NK-92 (cell line): ENCODE measurements around the gene TMEM131.

Source experiments
- DNase-seq: peaks from one replicate; lab custom pipeline; 2025; ENCODE audit not compliant: unreplicated experiment; lab: John Stamatoyannopoulos, UW

Gene TMEM131

DNA sequence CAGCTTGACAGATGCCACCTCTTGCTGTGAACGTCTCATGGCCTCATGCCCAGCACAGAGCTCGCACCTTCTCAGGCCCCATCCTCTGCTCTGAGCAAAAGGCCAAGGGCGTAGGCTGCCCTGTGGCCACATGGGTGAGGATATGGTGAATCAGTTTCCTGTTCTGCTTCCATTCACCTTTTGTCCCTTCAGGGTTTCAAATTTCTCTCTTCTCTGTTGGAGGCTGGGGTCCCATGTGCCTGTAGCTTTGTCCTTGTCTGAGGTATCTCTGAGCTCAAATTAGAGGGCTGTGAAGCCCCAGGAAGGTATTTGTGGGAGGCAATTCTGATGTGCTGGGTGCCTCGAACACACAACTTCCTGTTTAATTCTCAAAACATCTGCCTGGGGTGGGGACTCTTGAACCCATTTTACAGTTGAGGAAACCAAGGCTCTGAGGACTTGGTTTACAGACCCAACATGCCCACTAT lies 253.3 kb downstream of the TMEM131 start:
- DNase-seq = no peak

DNA sequence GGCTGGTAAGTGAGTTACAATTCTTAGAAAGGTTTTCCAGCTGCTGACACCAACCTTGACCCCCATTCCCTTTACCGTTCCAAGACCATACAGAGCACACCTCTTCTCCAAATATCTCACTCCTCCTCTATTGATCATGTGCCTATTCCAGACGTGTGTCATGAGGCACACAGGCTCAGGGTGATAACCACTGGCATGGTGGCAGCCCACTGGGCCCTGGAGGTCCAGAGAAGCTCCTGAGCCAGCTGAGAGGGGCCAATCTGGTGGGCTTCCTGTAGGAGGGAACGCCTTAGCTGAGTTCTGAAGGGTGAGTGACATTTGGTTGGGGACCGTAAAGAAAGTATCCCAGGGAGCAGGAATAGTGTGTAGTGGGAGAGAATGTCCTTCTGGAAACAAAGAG lies 254.1 kb downstream of the TMEM131 start:
- DNase-seq = no peak

DNA sequence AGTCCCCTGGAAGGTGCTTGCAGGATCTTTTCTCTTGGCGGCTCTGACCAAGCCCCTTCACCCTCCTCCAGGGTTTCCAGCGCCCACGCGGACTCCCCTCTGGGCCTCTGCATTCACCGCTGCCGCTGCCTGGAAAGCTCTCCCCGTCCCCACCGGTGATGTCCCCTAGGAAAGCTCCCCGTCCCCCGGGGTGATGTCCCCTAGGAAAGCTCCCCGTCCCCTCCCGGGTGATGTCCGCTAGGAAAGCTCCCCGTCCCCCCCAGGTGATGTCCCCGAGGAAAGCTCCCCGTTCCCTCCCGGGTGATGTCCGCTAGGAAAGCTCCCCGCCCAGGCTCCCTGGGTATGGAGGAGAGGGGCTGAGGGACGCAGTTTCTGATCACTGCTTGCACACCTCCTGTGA lies 254.5 kb downstream of the TMEM131 start:
- no peak for DNase-seq

DNA sequence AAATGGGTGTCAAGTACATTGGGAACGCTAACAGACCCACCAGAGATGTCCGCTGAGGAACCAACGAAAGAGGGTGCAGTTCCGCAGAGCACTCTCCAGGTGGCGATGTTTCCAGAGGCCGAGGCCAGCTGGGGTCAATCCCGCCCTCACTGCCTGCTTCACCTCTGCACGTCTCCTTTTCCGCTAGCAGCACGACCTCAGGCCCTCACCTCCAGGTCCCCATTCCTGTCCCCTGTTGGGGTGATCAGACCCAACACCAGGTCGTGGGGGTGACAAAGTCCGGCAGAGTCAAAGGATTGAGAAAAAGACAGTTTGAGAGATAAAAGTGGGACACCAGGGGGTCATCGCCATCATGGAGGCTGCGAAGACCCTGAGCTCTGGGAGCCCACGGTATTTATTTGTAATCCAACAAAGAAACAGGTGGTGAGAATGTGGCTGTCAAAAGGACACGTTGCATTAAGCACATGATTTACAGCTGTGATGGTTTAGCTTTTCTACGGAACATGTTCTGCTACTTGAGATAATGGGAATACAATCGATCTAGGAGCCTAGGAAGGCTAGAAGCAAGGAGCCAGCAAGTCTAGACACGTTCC lies 255.1 kb downstream of the TMEM131 start:
- DNase-seq = no peak

DNA sequence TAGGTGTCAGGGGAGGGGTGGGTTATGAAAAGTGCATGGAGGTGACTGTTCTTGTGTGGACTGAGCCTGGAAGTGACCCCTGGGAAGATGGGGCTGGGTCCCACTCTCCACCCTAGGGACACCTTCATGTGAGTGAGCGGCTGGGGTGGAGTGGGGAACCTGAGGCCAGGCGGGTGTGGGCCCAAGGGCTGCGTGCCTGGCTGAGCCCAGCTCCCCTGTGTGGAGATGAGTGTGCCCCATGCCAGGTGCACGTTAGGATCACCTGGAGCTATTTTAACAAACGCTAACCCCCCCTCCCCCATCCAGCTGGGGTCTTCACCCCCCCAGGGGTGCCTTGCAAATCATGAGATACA lies 255.9 kb downstream of the TMEM131 start:
- DNase-seq = no peak

DNA sequence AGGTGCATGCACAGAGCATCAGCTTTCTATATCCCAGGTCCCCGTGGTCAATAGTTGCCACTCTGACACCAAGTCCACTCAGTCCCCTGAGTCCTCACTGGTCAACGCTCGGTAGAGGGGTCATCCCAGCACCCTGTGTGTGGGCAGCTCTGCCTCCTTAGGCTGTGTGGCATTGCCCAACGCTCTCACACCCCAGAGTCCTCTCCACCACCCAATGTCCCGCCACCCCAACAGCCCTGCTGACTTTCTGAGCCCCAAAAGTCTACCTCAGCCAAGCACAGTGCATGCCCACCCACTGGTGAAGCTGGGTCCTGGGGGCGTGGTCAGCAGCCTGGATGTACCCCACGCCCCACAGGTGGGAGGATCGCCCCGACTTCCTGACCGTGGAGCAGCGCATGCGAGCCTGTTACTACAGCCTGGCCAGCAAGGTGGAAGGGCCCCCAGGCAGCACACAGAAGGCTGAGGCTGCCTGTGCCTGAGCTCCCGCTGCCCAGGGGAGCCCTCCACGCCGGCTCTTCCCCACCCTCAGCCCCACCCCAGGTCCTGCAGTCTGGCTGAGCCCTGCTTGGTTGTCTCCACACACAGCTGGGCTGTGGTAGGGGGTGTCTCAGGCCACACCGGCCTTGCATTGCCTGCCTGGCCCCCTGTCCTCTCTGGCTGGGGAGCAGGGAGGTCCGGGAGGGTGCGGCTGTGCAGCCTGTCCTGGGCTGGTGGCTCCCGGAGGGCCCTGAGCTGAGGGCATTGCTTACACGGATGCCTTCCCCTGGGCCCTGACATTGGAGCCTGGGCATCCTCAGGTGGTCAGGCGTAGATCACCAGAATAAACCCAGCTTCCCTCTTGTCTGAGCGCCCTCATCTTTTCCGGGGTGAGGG lies 256.5 kb downstream of the TMEM131 start:
- DNase-seq = no peak

DNA sequence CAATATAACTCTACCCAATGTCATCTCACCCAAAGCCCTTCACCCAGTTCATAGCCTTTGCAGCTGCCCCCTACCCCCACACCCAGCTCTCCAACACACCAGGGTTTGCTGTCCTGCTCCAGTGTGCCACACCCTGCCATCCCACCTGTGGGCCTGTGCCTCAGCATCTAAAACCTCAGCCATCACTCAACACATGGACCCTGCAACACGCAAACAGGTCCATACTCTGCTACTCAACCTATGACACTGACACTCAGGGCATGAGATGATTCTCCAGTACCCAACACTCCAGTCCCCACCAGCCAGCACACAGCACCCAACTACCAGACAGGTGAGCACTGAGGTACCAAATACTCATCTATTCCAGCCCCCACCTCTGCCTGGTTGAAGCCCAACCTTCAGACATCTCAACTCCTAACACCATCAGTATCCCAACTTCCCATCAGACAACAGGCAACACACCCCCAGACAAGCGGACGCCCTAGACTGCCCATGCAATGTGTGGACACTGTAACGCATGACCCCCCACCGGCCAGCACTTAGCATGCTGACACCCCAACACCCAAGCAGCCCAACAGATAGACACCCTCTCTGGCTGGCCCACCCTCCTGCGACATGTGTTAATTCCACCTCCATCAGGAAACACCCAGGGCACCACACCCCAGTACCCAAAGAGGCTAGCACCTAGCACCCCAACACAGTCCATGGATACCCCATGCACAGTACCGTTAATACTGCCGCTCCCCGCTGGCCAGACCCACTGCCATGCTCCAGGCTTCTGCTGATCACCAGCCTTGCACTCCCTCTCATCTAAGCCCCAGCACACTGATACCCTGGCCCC lies 257.3 kb downstream of the TMEM131 start:
- no peak for DNase-seq

DNA sequence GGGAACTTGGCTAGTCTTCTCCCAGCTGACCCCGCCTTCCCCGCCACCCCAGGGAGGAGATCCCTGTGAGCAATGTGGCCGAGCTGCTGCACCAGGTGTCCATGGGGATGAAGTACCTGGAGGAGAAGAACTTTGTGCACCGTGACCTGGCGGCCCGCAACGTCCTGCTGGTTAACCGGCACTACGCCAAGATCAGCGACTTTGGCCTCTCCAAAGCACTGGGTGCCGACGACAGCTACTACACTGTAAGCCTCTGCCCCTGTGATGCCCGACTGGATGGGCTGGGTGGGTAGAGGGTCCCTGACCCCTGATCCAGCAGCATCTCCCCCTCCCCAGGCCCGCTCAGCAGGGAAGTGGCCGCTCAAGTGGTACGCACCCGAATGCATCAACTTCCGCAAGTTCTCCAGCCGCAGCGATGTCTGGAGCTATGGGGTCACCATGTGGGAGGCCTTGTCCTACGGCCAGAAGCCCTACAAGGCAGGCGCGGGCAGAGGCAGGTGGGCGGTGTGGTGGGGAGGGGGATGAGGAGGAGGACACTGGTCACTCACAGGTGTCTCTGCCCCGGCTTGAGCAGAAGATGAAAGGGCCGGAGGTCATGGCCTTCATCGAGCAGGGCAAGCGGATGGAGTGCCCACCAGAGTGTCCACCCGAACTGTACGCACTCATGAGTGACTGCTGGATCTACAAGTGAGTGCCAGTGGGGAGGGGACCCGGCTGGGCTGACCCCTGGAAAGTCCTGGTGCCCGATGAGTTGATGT lies 258.1 kb downstream of the TMEM131 start:
- DNase-seq = no peak

DNA sequence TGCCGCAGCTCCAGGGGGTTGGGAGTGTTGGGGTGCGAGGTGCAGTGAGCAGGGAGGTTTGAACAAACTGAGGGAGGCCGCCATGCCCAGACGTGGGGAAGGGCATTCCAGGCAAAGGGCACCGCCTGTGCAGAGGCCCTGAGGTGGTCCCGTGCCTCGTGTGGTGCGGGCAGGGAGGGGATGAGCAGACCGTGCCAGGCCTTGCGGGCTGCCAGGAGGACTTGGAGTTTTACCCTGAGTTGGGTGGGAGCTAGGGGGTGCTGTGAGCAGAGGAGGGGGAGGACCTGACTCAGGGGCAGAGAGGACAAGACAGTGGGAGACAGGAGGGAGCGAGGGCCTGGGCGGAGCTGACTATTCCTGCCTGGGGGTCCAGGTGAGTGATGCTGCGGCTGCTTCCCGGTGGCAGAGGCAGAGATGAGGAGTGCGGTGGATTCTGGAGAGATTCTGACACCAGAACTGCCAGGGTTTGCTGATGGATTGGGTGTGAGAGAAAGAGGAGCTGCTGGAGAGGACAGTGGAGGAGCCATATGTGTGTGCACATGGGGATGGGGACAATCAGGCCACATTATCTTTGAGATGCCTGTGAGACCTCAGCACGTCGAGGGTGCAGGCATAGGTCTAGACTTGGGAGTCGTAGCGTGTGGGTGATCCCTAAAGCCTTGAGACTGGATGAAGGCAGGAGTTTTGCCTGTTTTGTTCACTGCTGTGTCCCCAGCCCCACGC lies 259.0 kb downstream of the TMEM131 start:
- no peak for DNase-seq

DNA sequence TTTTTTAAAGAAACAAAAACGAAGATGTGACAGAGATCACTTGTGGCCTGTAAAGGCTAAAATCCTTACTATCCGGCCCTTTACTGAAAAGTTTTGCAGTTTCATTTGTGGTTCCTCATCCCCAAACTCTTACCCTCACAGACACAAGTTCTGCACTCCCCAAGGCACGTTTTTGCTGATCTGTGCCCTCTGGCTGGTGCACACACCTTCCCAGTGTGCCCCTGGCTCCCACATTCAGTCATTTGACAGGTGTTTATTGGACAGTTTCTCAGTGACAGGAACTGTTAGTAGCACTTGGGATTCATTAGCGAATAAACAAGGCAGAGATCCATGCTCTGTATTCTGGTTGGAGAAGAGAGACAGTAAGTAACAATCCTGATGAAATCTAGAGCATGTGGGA lies 259.6 kb downstream of the TMEM131 start:
- no peak for DNase-seq

DNA sequence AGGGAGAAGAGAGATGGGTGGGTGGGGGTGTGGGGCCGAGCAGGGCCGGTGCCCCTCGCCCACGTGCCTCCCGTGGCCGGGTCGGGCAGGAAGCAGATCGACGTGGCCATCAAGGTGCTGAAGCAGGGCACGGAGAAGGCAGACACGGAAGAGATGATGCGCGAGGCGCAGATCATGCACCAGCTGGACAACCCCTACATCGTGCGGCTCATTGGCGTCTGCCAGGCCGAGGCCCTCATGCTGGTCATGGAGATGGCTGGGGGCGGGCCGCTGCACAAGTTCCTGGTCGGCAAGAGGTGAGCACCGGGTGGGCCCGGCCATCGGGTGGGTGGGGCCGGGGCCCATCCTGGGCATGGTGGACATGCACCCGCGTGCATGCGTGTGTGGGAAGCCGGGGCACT lies 260.6 kb downstream of the TMEM131 start:
- DNase-seq = no peak

DNA sequence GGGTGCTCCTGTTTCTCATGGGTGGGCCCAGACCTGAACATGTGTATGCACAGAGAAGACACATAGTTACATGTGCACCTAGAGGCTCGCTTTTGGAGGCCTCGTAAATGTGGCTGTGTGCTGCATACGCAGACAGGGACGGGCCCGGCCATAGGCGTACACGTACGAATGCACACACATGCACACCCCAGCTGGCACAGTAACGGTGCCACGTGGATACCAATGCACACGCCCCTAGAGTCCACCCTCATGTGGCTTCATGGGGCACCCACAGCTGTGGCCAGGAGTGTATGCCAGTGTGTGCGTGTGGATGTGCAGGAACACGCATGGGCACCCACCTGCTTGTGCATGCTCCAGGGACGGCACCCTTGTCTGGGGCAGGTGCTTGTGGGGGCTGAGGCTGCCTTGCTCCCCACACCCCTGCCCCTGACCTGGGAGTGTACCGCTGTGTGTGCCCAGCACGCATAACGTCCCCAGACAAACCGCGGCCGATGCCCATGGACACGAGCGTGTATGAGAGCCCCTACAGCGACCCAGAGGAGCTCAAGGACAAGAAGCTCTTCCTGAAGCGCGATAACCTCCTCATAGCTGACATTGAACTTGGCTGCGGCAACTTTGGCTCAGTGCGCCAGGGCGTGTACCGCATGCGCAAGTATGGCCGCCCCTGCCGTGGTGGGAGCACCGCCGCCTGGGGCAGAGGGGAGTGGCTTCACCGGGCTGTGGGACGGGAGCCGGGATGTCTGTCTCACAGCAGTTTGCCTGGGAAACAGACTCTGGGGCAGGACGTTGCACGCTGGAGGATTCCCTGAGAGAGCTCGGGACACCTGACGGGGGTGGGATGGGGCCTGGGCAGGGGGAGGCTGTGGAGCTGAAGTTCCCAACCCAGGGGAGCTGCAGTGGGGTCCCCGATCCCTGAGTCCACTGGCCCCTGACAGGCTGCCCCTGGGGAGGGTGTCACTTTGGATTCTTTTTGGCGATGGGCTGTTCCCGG lies 261.4 kb downstream of the TMEM131 start:
- no peak for DNase-seq

DNA sequence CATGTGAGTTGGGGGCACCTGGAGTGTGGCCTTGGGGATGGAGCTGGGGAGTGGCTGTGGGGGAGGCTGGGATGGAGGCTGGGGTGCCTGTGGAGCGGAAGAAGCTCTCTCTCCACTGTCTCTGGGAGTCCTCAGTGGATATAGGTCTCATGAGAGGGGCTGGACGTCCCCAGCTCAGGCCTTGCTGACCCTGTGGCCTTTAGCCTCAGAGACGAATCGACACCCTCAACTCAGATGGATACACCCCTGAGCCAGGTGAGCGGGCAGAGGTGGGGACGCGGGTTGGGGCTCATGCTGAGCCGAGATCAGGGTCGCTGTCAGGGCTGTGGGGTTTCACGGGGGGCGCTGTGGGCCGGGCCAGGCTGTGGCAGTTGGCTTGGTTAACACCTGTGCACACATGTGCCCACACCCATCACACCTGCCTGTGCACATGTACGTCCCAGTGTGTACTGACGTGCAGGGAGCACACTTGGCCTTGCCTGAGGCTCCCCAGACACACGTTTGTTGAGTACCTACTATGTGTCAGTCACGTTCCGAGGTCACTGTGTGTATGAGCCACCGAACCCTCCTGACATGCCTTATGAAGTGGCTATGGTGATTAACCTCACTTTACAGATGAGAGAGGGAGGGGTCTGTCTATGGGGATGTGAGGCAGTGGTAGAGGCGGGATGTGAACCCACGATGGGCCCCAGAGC lies 262.3 kb downstream of the TMEM131 start:
- no peak for DNase-seq

DNA sequence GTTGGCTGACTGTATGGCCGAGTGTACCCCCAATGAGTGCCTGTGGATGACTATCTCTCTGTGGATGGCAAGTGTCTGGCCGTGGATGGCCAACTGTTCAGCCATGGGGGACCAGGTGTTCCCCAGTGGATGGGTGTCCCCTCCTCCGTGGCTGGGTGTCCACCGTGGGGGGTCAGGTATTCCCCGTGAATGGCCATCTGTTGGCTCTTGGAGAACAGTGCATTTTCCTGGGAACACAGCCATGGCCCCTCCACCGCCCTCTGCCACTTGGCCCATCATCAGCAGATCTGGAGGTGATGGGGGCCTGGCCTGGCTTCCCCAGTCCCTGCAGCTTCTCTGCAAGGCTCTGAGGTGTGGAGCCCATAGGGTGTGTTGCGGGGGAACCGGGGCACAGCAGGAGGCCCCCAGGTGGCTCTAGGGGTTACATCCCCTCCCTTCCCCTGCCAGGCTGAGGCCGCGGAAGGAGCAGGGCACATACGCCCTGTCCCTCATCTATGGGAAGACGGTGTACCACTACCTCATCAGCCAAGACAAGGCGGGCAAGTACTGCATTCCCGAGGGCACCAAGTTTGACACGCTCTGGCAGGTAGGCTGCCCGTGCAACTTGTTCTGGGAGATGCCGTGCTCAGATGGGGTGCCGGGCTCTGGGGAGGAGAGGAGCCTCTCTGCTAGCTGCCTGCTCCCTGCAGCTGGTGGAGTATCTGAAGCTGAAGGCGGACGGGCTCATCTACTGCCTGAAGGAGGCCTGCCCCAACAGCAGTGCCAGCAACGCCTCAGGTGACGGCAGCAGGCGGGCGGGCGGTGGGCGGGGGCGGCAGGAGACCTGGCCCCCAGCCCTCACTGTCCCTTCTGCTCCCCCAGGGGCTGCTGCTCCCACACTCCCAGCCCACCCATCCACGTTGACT lies 263.1 kb downstream of the TMEM131 start:
- no peak for DNase-seq

DNA sequence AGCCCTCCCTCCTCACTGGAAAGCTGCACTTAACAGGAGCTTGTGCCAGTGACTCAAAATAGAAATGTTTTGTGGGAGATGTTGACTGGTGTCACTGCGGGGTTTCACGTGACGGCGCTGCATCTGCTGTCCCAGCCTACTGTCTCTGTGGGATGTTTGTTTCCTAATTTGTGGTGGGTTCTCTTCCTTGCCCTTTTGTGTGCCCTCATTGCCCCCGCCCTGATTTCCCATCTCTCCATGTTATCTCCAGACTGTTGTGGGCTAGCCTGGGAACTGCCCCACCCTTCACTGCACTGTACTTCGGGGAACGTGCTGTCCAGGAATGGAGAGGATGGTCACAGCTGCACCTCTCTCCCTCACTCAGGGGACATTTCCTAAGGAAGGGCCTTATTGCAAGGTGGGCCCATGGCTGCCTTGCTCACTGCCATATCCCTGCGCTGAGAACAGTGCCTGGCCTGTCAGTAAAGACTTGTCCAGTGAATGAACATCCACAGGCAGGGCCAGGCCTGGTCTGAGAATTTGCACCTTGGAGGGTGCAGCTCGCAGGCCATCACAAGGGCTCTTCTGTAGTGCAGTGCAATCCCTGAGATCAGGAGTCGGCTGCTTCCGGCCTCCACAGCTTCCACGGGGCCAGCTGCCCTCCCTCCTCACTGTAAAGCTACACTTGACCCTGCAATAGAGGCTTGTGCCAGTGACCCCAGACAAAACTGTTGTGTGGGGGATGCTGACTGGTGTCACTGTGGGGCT lies 264.3 kb downstream of the TMEM131 start:
- DNase-seq = no peak

DNA sequence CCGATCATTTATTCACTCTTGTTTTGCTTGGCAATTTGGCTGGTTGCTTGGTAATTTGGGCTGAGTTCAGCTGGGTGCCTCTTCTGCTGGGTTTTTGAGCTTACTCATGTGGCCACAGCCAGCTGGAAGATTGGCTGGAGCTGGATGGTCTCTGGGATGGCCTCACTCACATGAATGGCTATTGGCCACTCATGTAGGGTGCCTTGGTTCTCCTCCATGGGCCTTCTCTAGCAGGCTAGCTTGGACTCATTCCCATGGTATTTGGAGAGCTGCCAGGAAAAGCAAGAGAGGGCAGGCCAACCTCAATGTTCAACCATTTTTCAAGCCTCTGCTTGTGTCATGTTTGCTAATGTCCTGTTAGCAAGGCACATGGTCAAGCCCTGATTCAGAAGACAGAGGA lies 265.5 kb downstream of the TMEM131 start:
- no peak for DNase-seq
